ENCODE data around the gene RCBTB1.
A peak's percentile ranks its signal among the peaks of the same experiment; 100 is the strongest.

The RCBTB1 gene

GRCh38 chr13:49553888-49554287, 31.5 kb downstream of the RCBTB1 start:
- DNase-seq = no peak

GRCh38 chr13:49550942-49551644, 34.3 kb downstream of the RCBTB1 start:
- DNase-seq = peak; percentile 91

- DNase-seq = no peak
These were observed 36.1 kb downstream of the RCBTB1 start for GRCh38 chr13:49549289-49549688.

DNA sequence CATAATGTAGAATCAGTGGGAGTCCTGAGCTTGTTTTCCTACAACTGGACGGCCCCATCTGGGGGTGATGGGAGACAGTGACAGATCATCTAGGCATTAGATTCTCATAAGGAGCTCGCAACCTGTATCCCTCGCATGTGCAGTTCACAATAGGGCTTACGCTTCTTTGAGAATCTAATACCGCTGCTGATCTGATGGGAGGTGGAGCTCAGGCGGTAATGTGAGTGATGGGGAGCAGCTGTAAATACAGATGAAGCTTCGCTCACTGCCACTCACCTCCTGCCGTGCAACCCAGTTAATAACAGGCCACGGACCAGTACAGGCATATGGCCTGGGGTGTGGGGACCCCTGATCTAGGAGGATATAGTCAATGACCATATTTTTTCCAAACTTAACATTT, 38.8 kb downstream of the RCBTB1 start:
- DNase-seq = no peak

- DNase-seq = no peak
These were observed 39.7 kb downstream of the RCBTB1 start for GRCh38 chr13:49545661-49546060.

DNA sequence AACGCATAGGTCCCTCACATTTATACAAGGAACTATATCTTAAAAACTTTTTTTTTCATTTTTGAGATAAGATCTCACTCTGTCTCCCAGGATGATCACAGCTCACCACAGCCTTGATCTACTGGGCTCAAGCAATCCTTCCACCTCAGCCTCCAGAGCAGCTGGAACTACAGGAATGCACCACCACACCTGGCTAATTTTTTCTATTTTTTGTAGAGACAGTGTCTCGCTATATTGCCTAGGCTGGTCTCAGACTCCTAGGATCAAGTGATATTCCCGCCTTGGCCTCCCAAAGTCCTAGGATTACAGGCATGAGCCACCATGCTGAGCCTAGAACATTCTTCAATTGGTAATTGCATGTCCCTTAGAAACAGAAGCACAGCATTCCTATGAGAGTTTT, 41.7 kb downstream of the RCBTB1 start:
- no peak for DNase-seq

- DNase-seq = peak; percentile 19
These were observed 44.8 kb downstream of the RCBTB1 start for GRCh38 chr13:49540552-49540951.

DNA sequence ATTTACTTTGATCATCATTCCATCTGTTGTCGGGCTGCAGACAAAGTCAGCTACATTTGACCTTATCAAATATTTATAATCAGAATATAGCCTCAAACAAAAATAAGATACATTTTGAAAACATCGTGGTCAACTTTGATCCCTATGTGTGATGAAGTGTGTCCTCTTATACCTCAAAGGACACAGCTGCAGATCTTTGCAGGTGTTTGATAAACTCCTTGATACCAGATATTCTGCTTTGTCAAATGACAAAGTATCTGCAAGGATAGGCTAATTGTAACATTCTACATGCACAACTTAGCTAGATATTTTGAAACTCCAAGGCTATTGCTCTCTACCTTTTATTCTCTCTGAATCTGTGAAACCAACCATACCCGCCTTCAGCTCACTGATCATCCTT, 45.6 kb downstream of the RCBTB1 start:
- no peak for DNase-seq

DNA sequence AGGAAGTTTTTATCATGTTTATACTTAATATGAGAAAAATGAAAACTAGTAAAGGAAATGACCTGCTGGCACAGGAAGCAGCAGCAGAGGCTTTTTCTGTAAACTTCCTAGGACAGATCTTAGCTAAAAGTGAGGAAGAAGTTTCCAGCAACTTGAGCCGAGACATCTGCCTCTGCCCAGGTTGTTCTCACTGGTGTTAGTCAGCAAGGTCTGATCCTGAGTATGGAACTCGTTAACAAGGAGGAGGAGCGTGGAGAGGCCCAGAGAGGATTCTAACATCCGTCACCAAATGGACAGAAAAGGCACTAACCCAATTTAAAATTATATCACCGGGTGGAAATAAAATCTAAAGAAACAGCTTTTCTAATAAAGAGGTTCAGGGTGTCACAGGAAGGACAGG, 46.0 kb downstream of the RCBTB1 start:
- DNase-seq = no peak

- no peak for DNase-seq
These were observed 47.0 kb downstream of the RCBTB1 start for GRCh38 chr13:49538404-49538803.

- DNase-seq = no peak
These were observed 49.0 kb downstream of the RCBTB1 start for GRCh38 chr13:49536144-49536873.

GRCh38 chr13:49533591-49534269, 51.6 kb downstream of the RCBTB1 start:
- peak; percentile 71 for DNase-seq

DNA sequence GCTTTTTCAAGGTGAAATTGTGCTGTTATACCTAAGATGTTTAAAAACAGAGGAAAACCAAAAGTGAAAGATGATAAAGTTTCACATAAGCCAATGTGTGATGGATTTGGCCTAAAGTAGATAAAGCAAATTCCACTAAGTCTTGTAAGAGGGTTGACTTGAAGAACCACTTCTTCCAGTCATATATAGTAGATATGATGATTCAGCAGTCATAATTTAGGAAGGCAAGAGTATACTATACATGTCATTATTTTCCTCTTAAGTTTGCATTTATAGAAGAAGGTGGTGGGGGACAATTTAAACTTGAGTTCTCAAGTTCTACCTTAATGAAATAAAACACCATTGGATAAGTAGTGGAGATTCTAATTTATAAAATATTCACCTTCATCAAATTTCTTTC, 52.3 kb downstream of the RCBTB1 start:
- DNase-seq = no peak

DNA sequence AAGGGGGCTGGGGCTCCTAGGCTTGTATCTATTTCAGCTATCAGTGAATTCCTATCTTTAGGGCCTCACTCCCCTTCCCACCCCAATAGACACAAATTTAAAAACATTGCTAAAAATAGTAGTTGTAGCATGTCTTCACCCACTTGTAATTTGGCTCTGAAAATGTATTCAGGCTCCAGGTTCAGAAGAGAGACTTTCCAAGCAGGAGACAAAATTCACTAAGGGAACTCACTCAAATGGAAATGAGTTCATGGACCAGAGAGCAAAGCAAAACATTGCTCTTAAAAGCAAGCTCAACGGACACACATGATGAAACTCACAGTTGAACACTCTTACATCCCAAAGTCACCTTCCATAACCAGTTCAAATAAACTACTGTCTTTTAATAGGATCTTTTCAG, 52.8 kb downstream of the RCBTB1 start:
- DNase-seq = no peak

GRCh38 chr13:49530457-49530856, 54.9 kb downstream of the RCBTB1 start:
- peak; percentile 94 for DNase-seq

DNA sequence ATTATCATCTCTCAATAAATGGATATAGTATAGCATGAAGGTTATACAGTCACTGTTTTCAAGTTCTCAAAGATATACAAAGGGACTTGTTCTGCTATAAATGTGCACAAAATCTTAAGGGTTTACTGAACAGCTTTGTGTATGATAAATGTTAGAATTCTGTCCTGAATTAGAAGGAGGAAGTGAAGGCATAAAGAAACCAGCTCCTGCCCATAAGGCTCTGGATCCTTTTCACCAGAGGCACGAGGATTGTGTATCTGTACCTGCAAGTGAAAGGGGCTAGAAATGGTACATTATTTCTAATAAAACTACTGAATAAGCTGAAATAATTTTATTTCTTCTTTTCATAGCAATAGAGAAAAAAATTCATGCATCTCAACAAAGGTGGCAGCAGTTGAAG, 57.2 kb downstream of the RCBTB1 start:
- DNase-seq = no peak

GRCh38 chr13:49527123-49527522, 58.2 kb downstream of the RCBTB1 start:
- DNase-seq = peak; percentile 73

DNA sequence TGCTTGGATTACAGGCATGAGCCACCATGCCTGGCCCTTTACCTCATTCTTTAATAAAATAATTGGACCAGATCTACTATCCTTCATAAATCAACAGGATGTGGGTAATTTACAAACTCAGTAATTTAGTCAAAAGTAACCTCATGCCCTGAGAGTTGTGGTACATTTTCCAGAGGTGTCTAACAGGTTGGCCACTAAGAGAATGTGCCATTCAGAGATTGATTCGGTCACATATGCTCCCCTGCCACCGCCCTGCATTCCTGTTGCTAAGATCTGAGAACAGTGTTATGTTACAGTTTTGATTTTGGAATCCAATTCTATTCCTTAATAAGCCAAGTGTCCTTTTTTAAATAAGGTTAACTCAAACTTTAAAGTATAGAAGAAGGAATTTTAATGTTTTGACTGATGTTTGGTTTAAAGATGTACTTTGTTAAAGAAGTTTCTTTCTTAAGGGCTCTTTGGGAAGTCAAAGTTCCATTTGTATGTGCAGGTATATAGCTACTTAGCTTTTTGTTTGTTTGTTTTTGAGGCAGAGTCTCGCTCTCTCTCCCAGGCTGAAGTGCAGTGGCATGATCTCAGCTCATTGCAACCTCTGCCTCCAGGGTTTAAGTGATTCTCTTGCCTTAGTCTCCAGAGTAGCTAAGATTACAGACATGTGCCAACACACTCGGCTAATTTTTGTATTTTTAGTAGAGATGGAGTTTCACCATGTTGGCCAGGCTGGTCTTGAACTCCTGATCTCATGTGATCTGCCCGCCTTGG, 60.4 kb downstream of the RCBTB1 start:
- DNase-seq = no peak

DNA sequence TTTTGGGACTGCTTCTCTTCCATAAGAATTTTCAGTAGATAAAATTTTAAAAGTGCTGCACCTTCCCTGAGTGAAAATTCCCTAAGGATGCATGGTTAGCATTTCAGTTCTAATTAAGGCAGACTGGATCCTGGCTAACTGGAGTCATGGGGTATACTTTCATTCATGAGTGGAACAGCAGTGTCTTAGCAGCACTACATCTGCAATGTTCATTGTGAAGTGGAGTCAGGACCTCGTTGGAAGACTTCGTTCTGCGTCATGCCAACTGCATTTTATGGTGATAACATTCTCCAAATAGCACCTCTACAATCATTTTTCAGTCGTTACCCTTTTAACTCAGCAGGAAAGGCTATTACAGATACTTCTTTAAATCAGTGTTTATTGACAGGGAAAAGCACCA, 64.1 kb downstream of the RCBTB1 start:
- no peak for DNase-seq

GRCh38 chr13:49517461-49517860, 67.9 kb downstream of the RCBTB1 start:
- peak; percentile 47 for DNase-seq

DNA sequence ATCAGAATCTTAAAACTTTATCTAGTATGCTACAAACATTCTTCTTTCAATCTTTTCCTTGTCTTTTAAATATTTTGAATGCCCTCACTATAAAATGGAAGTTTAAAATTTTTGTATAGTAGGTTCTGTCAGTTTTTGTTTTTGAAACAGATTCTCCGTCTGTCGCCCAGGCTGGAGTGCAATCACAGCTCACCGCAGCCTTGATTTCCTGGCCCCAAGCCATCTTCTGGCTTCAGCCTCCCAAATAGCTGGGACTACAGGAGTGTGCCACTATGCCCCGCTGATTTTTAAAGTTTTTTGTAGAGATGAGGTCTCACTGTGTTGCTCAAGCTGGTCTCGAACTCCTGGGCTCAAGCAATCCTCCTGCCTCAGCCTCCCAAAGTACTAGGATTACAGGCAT, 68.9 kb downstream of the RCBTB1 start:
- DNase-seq = no peak

DNA sequence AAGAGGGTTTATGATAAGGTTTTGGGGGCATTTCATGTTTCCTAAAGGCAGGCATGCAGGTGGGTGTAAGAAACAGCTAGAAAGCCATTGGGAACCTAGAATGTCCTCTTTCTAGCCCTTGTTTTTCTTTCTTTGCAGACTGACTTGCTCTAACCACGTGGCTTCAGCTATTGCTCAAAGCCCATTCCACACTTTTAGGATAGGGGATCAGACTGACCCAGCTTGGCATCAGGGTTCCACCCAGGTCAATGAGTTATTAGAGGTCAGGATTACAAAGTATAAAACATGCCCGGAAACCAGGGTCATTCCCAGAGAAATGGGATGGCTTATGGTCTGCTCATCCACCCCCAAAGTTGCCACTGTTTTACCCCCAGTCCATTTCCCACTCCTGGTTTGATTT, 72.8 kb downstream of the RCBTB1 start:
- DNase-seq = no peak

DNA sequence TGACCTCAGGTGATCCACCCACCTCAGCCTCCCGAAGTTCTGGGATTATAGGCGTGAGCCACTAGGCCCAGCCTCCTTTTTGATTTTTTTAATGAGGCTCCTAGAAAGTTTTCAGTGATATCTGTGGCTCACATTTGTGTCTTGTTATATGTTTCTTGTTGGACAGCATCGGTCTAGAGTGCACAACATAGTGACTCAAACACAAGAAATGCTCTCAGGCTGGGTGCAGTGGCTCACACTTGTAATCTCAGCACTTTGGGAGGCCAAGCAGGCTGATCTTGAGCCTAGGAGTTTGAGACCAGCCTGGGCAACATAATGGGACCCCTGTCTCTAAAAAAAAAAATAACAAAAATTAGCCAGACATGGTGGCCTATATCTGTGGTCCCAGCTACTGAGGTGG, 81.4 kb downstream of the RCBTB1 start:
- DNase-seq = no peak

All from hematopoietic multipotent progenitor cell treated with erythropoietin and hydrocortisone succinate and interleukin-3 and kit ligand, for 4 days (in vitro differentiated cells).